Upper lobe of left lung (tissue), 6 donors: Measurements from ENCODE around the gene ZZZ3. TPM values are rescaled to one million over a fixed set of nuclear protein-coding genes. Genes with fewer than 3 reads are reported as not detected.

Experiments used
- ATAC-seq, 2 donors: fragments of 200-7000 bp; cut with Tn5 transposase; one replicate each; pipeline ENCODE4 v1.9.1; 2022; ENCODE audit warnings: mild to moderate bottlenecking in 2 of 2, moderate library complexity in 2 of 2; ENCODE audit not compliant: low FRiP score in 2 of 2
- DNase-seq, 2 donors: peaks; one replicate each; pipeline ENCODE4 v3.0.0-alpha.2; 2019 to 2020
- H3K27ac ChIP-seq, 4 donors: fragments of 200-600 bp; sonication (generic); one replicate each; pipeline ENCODE4 v1.5.1; 2016 to 2019
- H3K27me3 ChIP-seq, 4 donors: fragments of 200-600 bp; sonication (generic); one replicate each; pipeline ENCODE4 v1.5.1; 2017 to 2019
- H3K36me3 ChIP-seq, 4 donors: fragments of 200-600 bp; sonication (generic); one replicate each; pipeline ENCODE4 v1.5.1; 2016 to 2019
- H3K4me1 ChIP-seq, 4 donors: fragments of 200-600 bp; sonication (generic); one replicate each; pipeline ENCODE4 v1.5.1; 2018 to 2019
- H3K4me3 ChIP-seq, 4 donors: fragments of 200-600 bp; sonication (generic); one replicate each; pipeline ENCODE4 v1.5.1; 2017 to 2019; ENCODE audit warnings: mild to moderate bottlenecking in 2 of 4, moderate library complexity in 1 of 4
- H3K9me3 ChIP-seq, 4 donors: fragments of 200-600 bp; sonication (generic); one replicate each; pipeline ENCODE4 v1.5.1; 2018 to 2019
- EP300 ChIP-seq, 4 donors: sonication (generic); formaldehyde crosslinking; IDR thresholded peaks; one replicate each; pipeline ENCODE4 v1.5.1; 2017; ENCODE audit warnings: antibody characterized with exemption in 4 of 4, control low read depth in 2 of 4
- POLR2A ChIP-seq, 4 donors: fragments of 450-650 bp; IDR thresholded peaks; one replicate each; pipeline ENCODE4 v1.5.1; 2016 to 2017; ENCODE audit warnings: antibody characterized with exemption in 4 of 4, mild to moderate bottlenecking in 2 of 4
- POLR2AphosphoS5 ChIP-seq, 2 donors: sonication (generic); formaldehyde crosslinking; IDR thresholded peaks; one replicate each; pipeline ENCODE4 v1.5.1; 2017; ENCODE audit warnings: antibody characterized with exemption in 2 of 2
- WGBS, 2 donors: methylation state at CpG; one replicate each; pipeline ENCODE4 v1.1.5; 2017 to 2018; 5-methylcytosine and 5-hydroxymethylcytosine counted together
- total RNA-seq, 6 donors: library from RNA; depleted of rRNA in 4 of 6; stranded (reverse); fragments of >200 nt in 4 of 6; gene quantifications; one replicate each; pipeline versions ENCODE4 v1.1.0 to v1.2.1, GENCODE V29; 2016 to 2021
- TF ChIP-seq, protein P1 (sequence below), 6 experiments: fragments of 450-650 bp in 4 of 6; fragments of 200-600 bp in 2 of 6; sonication (generic) in 2 of 6; IDR thresholded peaks; one replicate each; pipeline ENCODE4 v1.5.1; 2016 to 2019; ENCODE audit warnings: antibody characterized with exemption in 6 of 6
- donor health status: DM: no; HTN: no; CAD: no; lungs with moderate emphysema.
- donor health status: DM: no; HTN: yes; CAD: no; lungs with severe emphysema.

Gene ZZZ3
- total RNA-seq, 6 donors from 2014 or later = 15.3 to 141 (median 41.9) TPM

DNA sequence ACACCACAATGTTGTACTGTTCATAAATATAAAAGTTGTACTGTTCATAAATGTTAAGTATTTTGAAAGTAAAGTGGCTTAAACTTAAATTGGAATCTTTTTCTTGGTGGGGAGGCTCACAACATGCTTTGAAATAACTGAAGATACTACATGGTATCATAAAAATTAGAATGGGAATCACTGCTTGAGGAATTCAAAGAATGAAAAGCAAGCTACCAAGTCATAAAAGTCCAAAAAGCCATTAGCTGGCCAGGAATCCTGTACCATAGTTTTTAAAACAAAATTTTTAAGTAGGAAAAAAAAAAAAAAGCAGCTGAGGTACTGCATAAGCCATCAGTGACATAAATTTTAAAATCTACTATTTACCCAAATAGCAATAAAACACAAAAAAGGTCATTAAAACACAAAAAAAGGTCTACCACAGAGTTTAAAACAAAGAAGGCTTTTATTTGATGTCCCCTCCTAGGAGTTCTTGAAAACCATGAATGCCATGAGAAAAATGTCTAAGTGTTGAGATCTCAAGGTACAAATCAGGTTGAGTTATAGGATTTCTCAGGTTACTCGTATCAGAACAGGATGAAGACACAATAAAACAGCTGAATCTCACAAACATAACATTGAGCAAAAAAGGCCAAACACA is 8.6 kb downstream of the ZZZ3 start:
- Histone ChIP-seq H3K27ac (no peak overlapping the region), H3K4me3 (no peak overlapping the region), H3K36me3 (no peaks in the 10 kb centered on the region), H3K9me3 (no peaks in the 10 kb centered on the region), H3K27me3 (no peaks in the 10 kb centered on the region), H3K4me1 (peaks cover 0 to 28% (median 22%) of the 10 kb centered on the region in 4 donors)
- DNase-seq = no peak
- TF ChIP-seq POLR2AphosphoS5 (IDR thresholded peaks at IDR 0.05) (no peak), POLR2A (IDR thresholded peaks at IDR 0.05) (no peak), EP300 (IDR thresholded peaks at IDR 0.05) (no peak)
- TF ChIP-seq, protein P1, sequence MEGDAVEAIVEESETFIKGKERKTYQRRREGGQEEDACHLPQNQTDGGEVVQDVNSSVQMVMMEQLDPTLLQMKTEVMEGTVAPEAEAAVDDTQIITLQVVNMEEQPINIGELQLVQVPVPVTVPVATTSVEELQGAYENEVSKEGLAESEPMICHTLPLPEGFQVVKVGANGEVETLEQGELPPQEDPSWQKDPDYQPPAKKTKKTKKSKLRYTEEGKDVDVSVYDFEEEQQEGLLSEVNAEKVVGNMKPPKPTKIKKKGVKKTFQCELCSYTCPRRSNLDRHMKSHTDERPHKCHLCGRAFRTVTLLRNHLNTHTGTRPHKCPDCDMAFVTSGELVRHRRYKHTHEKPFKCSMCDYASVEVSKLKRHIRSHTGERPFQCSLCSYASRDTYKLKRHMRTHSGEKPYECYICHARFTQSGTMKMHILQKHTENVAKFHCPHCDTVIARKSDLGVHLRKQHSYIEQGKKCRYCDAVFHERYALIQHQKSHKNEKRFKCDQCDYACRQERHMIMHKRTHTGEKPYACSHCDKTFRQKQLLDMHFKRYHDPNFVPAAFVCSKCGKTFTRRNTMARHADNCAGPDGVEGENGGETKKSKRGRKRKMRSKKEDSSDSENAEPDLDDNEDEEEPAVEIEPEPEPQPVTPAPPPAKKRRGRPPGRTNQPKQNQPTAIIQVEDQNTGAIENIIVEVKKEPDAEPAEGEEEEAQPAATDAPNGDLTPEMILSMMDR (IDR thresholded peaks at IDR 0.05) = no peak
- WGBS, 2 donors = 82 to 87% methylated on average over 1 of the region's 1 CpG
- no peak for ATAC-seq

DNA sequence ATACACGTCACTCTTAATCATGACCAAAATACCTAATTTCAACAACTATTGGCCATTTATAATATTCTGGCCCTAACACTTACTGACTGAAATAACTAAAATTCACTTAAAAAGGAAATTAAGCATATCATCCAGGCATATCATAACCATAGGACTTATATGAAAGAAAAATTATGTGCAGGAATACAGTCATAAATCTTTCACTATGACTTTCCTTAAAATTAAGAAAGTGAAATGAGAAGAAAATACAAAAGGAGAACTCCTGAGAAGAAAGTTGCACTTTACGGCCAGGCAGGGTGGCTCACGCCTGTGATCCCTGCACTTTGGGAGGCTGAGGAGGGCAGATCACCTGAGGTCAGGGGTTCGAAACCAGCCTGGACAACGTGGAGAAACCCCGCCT is 9.4 kb downstream of the ZZZ3 start:
- WGBS, 2 donors = 93 to 94% methylated on average over 6 of the region's 6 CpGs
- Histone ChIP-seq H3K36me3 (no peaks in the 10 kb centered on the region), H3K27me3 (no peaks in the 10 kb centered on the region), H3K4me1 (peaks cover 0 to 31% (median 21%) of the 10 kb centered on the region in 4 donors), H3K27ac (no peak overlapping the region), H3K4me3 (no peak overlapping the region), H3K9me3 (no peaks in the 10 kb centered on the region)
- DNase-seq = no peak
- ATAC-seq = no peak
- TF ChIP-seq EP300 (IDR thresholded peaks at IDR 0.05) = no peak
- no peak for TF ChIP-seq POLR2AphosphoS5 (IDR thresholded peaks at IDR 0.05)
- TF ChIP-seq, protein P1 (IDR thresholded peaks at IDR 0.05) = no peak
- no peak for TF ChIP-seq POLR2A (IDR thresholded peaks at IDR 0.05)

DNA sequence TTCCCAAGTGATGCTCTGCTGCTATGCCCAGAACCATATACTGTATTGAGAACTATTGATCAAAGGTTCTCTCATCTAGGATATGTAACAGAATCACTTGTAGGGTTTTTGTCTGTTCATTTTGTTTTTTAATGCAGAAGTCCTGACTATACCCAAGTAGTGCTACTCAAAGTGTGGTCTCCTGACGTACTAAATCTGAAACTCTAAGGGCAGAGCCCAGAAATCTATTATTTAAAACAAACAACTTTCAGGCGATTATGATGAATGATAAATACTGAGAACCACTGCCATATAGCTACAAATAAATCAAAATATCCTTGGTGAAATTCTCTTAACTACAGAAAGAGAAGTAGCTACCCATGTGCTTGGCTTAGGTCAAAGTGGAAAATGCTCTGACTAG is 10.1 kb downstream of the ZZZ3 start:
- ATAC-seq (no peak), DNase-seq (no peak)
- TF ChIP-seq POLR2AphosphoS5 (IDR thresholded peaks at IDR 0.05) (no peak), POLR2A (IDR thresholded peaks at IDR 0.05) (no peak), EP300 (IDR thresholded peaks at IDR 0.05) (no peak)
- TF ChIP-seq, protein P1 (IDR thresholded peaks at IDR 0.05) = no peak
- no peaks in the 10 kb centered on the region for H3K9me3 ChIP-seq
- H3K36me3 ChIP-seq = no peaks in the 10 kb centered on the region
- no peaks in the 10 kb centered on the region for H3K27me3 ChIP-seq
- 57 to 75% methylated on average over 2 of the region's 2 CpGs for whole genome bisulfite sequencing, 2 donors
- no peak overlapping the region for H3K27ac ChIP-seq
- peaks cover 0 to 31% (median 21%) of the 10 kb centered on the region in 4 donors for H3K4me1 ChIP-seq
- no peak overlapping the region for H3K4me3 ChIP-seq

DNA sequence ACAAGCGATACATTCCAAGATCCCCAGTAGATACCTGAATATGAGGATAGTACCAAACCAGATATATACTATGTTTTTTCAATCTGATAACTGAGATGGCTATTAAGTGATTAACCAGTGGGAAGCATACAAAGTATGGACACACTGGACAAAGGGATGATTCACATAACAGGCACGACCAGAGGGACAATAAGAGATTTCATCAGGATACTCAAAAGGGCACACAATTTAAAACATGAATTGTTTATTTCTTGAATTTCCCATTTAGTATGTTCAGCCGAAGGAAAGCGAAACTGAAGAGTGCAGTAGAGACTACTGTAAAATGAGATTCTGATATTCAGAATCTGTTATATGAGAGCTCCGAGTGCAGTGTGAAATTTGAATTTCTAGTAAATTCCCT is 10.6 kb downstream of the ZZZ3 start:
- no peaks in the 10 kb centered on the region for H3K36me3 ChIP-seq
- WGBS, 2 donors = 45 to 63% methylated on average over 5 of the region's 5 CpGs
- no peak for TF ChIP-seq EP300 (IDR thresholded peaks at IDR 0.05)
- no peak for TF ChIP-seq POLR2A (IDR thresholded peaks at IDR 0.05)
- TF ChIP-seq, protein P1 (IDR thresholded peaks at IDR 0.05) = no peak
- no peaks in the 10 kb centered on the region for H3K9me3 ChIP-seq
- H3K27me3 ChIP-seq = no peaks in the 10 kb centered on the region
- no peak for DNase-seq
- H3K4me3 ChIP-seq = no peak overlapping the region
- H3K4me1 ChIP-seq = peaks cover 0 to 31% (median 19%) of the 10 kb centered on the region in 4 donors
- H3K27ac ChIP-seq = no peak overlapping the region
- no peak for ATAC-seq

DNA sequence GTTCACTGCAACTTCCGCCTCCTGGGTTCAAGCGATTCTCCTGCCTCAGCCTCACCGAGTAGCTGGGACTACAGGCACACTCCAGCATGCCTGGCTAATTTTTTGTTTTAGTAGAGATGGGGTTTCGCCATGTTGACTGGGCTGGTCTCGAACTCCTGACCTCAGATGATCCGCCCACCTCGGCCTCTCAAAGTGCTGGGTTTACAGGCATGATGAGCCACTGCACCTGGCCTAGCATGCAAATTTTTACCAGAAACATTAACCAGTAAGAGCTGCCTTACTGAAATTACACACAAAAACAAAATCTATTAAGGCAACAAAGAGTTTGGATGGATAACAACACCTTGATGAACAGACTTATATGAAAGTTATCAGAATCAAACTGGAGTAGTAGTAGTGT is 12.1 kb downstream of the ZZZ3 start:
- WGBS, 2 donors = 88 to 95% methylated on average over 7 of the region's 7 CpGs
- H3K4me1 ChIP-seq = peaks cover 0 to 30% (median 19%) of the 10 kb centered on the region in 4 donors
- H3K9me3 ChIP-seq = no peaks in the 10 kb centered on the region
- ATAC-seq (no peak), DNase-seq (no peak)
- no peaks in the 10 kb centered on the region for H3K27me3 ChIP-seq
- H3K36me3 ChIP-seq = no peaks in the 10 kb centered on the region
- TF ChIP-seq POLR2AphosphoS5 (IDR thresholded peaks at IDR 0.05) (no peak), EP300 (IDR thresholded peaks at IDR 0.05) (no peak), POLR2A (IDR thresholded peaks at IDR 0.05) (no peak)
- TF ChIP-seq, protein P1 (IDR thresholded peaks at IDR 0.05) = no peak
- no peak overlapping the region for H3K4me3 ChIP-seq
- no peak overlapping the region for H3K27ac ChIP-seq
